ENCODE results near the gene FLRT3.

Gene FLRT3

GRCh38 chr20:14337400-14338171 is at the start of gene FLRT3:
TSS of gene FLRT3 (minus strand) at chr20:14337612. CDS start at chr20:14327506, 10,106 bp downstream.
- FAIRE-seq: peak; percentile 90

DNA sequence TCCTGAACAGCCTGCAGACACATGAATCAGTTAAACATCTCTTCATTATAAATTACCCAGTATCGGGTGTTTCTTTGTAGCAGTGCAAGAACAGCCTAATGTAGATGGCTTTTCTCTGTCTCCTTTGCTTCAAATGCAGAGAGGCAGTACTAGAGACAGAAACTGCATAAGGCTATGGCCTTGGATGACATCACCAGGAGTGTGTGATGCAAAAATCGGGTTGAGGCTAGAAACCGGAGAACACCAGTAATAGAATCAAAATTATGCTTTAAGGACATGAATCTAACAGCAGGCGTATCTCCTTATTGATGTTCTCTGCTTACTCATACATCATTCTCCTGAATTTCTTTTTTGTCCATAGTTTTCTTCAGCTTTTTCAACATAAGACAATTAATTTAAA is 49.3 kb upstream of the FLRT3 start:
- no peak for FAIRE-seq

DNA sequence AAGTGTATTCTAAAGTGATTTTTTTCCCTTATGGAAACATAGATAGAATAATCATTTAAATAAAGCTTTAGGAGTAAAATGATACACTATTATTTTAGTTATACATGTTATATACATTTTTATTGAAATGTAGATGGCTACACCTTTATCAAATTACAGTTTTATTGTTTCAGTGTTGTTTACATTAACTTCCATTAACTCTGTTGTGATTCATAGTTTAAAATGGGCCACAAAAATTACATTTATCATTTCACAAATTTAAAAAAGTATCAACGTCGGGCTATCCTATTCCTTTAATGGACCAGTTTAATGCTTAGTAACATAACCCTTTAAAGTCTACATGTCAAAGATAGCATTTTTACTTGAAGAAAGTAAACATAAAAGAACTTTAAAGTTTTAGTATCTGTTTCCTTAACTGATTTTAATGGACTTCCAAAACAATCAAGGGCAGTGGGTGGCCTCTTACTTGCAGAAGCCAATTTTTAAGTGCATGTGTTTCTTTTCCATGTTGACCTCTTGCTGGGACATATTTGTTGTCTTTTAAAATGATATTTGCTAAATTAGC is 47.8 kb upstream of the FLRT3 start:
- FAIRE-seq: no peak

DNA sequence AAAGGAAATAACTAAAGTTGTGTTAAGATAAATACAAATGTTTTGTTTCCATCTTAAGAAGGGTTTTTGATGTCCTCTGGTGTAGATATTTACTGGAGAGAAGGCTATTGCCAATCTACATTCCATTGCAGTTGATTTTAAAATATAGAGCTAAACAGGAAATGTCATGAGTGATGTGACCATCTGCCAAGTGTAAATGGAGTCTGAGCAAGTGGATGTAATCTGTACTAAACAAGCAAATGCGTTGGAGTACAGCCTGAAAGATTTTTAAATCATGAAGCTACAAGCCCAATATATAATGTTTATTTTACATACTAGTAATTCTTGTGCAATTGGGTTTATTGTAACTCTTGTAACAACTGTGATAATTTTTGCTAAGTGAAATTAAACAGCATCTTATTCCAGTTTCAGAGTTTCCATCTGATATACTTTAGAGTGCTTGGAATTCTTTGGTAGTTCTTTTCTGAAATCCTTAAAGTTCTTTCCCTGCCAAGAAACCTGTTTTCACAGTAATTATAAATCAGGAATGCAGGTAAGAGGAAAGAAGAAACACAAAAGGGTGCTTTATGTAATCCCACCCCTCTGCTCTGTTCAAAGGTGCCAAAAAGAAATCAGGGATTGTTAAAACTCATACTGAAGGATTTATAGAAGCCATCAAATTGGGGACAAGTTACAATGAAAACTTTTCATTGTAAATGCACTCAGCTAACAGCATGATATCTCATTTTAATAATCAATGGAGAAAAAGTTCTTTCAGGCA is 47.2 kb upstream of the FLRT3 start:
- no peak for FAIRE-seq

- FAIRE-seq: no peak
Measured at GRCh38 chr20:14383335-14383734, 45.9 kb upstream of the FLRT3 start.

GRCh38 chr20:14378326-14378725 is 40.9 kb upstream of the FLRT3 start:
- no peak for FAIRE-seq

DNA sequence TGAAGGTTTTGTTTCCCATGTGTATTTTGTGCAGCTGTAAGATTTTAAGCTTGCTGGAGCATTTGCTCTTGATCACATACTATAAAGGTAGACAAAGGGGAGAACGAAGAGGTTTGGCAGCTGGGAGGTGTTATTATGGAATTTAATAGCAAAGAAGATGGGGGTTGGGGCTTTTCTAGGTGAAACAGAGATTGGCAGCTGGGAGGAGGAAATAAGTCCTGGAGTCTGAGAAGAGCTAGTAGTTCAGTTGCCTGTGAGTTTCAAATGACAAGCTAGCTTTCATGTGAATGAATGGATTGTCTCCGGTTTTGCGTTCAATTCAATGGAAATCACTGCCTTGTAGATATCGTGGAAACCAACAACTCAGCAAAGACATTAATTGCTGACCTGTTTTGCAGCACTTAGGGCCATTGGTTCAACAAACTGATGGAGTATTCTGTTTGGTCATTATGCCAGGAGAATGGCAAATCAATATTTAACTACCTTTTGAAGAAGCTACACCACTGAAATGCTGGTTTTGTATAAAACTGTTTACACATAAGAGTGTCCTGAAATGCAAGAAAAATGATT is 38.1 kb upstream of the FLRT3 start:
- FAIRE-seq: no peak

GRCh38 chr20:14374196-14374595 is 36.8 kb upstream of the FLRT3 start:
- FAIRE-seq: no peak

GRCh38 chr20:14361509-14362345 is 24.3 kb upstream of the FLRT3 start:
- no peak for FAIRE-seq

DNA sequence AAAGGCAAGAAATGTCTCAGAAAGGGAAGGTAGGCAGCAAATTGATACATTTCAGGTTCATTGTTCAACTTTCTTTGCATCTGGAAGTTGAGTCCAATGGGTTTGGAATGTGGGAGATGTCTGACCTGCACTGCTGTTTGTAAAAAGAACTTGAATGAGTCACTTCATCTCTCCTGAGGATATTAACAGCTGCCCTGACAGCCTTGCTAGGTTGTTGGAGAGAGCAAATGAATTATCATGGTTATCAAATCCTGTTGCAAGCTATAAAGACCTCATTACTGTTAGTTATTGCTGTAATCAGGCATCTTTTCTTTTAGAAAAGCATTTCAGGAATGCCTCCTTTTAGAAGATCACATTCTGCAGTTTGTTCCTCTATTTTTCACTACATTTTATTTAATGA is 23.0 kb upstream of the FLRT3 start:
- FAIRE-seq: no peak

GRCh38 chr20:14355791-14356190 is 18.4 kb upstream of the FLRT3 start:
- FAIRE-seq: no peak

GRCh38 chr20:14344746-14345145 is 7.3 kb upstream of the FLRT3 start:
- no peak for FAIRE-seq

DNA sequence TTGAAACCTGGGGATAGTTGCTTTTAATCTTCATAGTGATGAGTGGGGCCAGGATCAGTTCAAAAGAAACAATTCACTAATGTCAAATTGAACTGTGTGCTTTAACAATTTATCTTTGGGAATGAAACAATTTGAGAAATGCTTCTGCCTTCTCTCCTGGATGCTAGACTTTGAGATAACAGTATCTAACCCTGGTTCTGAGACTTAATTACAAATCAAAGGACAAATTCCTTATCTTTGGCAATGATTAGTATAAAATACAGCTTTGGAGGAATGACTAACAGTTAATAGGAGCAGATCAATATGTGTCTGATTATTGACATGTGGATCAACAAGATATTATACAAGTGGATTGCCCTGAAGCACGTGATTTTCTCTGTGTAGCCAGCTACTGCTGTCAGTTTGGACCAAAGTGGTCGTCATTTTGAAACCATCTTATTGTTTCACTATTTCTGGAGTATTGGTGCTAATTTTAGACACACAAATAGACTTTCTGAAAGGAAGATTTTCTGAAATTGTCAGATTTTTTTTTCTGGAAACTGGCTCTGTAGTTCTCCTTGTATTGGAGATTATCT is 6.2 kb upstream of the FLRT3 start:
- no peak for FAIRE-seq

- FAIRE-seq: no peak
Measured at GRCh38 chr20:14342918-14343317, 5.5 kb upstream of the FLRT3 start.

GRCh38 chr20:14341801-14342200 is 4.4 kb upstream of the FLRT3 start:
- no peak for FAIRE-seq

DNA sequence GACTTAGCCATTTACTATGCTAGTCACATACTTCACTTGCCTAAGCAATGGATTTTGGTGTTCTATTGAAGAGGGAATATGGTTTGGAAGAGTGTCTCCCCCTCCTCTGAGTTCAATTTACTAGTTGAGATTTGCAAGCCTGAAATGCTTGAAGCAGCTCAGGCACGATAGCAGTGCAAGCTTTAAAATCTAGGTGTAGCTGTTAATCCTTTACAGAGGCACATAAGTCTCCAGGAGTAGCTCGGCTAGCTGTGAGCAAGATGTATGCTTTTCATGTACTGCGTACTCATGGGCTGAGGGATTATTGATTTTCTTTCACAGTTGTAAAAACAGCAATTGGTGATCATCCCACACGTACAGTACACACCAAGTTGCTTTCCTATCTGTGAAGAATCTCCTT is 726 bp downstream of the FLRT3 start:
- no peak for FAIRE-seq

DNA sequence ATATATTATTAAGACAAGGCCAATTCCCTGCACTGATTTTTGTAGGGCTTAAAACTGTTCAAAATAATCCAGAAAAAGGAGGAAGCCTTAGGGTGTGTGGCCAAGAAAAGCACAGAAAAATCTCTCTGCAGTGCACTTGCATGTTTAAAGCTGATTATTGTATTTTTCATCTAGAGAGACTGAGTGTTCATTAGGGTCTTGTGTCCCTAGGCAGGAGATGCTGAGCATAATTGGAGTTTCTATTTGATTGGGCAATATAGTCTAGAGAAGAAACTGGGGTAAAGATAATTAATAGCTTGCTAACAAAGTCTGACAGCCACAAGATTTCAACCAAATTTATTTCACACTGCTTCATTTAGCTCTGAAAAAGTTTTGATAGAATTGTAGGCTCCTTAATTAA is 2.4 kb downstream of the FLRT3 start:
- no peak for FAIRE-seq

DNA sequence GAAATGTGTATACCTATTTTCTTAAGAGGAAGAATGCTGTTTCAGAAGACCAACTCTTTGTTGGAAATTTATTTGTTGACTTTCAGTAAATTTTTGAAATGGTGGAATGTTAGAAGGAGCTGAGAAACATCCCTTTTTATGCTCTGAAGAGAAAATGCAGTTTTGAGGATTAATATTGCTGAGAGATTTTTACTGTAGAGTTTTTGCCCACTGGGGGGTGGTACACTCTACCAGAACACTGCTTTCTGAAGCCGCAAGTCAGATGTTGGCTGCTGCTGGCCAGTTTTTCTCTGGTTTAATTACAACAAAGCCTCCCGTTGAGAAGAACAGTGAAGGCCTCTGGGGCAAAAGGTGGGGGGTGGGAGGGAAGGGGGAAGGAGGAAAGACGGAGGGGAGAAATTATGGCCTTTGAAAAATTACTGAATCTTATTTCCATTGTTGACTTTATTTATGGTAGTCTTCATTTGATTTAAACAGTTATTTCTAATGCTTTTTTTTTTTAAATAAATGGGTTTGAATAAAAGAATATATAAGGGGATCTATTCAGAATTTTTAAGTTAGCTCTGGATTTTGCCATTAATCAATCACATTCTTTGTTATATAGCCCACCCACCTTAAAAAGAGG is 3.0 kb downstream of the FLRT3 start:
- no peak for FAIRE-seq

DNA sequence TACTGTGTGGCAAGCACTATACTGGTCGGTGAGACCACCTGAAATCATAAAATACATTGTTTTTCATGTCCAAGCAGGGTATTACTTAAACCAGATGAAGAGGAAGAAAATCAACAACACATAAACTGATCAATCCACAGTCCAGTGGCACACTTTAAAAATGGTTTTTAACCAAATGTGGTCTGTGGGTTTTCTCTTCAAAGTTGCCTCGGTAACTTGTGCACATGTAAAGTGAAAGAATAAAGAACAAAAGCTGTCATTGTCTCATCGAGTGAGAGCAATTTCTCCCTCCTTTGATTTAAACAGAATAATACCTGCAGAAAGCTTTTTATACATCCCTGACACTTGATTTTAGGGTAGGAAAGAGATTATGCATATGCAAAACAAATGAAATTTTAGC is 3.7 kb downstream of the FLRT3 start:
- FAIRE-seq: no peak

GRCh38 chr20:14332866-14333265 is 4.5 kb downstream of the FLRT3 start:
- no peak for FAIRE-seq

- no peak for FAIRE-seq
Measured at GRCh38 chr20:14331646-14332045, 5.8 kb downstream of the FLRT3 start.

GRCh38 chr20:14319704-14320103 is 17.7 kb downstream of the FLRT3 start:
- FAIRE-seq: no peak

Measured in A204.1 (cell line).